8988T (cell line): Measurements from ENCODE around the gene RNF144A.

ENCODE experiments used
- DNase-seq: peaks from one replicate; pipeline ENCODE4 v3.0.0; 2011

The RNF144A gene

DNA sequence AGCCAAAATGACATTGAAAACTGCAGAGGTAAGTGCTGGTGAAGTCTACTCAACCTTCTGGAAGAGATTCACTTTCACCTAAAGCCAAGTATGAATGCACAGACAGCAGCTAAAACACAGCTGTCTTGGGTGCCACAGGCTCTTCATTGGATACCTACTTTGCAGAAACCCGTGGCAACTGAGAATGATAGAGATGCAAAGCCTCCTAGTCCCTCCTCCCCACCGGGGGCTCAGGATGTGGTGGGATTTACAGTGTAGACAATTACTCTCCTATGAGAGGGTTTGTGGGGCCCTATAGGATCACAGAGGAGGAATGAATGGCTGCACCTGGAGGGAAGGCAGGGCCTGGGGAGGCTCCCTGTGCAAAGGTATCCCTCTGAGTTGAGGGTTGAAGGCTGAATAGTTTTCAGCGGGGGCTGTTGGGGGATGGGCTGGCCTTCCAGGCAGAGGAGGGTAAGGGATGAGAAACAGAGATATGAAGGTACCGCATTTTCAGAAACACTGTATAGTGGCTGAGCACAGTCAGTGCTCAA lies 131.6 kb downstream of the RNF144A start:
- DNase-seq, result no peak

DNA sequence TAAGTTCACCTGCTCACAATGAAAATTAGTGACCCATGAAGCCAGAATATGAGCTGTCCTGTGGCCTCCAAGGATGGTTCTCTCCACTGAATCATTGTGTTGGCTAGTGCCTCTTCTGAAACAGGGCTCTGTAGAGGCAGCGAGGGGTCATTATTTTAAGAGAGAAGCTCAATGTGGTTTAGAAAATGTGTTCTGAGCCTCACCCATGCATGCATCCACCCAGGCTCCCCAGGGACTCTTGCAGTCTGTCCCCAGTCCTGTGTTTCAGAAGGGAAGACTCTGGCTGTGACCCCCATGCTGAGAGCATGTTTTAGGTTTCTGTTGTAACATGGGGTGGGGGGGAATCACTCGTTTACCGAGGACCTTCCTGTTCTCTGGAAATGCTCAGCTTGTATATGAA lies 135.2 kb downstream of the RNF144A start:
- DNase-seq, result no peak

- DNase-seq, result no peak
These were observed 136.5 kb downstream of the RNF144A start for GRCh38 chr2:7053650-7054265.

DNA sequence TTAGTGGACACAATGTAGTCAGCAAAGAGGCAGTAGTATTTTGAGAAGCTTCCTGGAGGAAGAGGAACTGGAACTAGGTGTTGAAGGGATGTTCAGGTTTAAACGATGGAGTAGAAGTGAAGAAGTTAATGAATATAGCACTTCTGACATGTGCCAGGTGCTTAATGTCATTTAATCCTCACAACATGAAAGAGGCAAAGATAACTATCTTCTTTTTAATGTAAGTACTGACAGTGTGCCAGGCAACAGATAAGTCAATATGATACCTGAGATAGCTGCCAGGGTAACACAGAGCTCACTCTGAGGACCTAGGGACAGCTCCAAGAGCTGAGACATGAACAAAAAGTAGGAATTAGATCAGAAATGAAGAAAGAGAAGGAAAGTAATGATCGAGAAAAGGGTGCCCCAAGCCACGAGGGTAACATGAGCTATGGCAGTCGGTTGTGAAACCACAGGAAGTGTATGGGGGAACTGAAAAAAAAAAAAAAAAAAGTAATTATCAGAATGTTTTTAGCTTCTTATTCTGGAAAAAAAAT lies 140.7 kb downstream of the RNF144A start:
- DNase-seq, result no peak

GRCh38 chr2:7060156-7060555 lies 142.9 kb downstream of the RNF144A start:
- DNase-seq, result no peak

DNA sequence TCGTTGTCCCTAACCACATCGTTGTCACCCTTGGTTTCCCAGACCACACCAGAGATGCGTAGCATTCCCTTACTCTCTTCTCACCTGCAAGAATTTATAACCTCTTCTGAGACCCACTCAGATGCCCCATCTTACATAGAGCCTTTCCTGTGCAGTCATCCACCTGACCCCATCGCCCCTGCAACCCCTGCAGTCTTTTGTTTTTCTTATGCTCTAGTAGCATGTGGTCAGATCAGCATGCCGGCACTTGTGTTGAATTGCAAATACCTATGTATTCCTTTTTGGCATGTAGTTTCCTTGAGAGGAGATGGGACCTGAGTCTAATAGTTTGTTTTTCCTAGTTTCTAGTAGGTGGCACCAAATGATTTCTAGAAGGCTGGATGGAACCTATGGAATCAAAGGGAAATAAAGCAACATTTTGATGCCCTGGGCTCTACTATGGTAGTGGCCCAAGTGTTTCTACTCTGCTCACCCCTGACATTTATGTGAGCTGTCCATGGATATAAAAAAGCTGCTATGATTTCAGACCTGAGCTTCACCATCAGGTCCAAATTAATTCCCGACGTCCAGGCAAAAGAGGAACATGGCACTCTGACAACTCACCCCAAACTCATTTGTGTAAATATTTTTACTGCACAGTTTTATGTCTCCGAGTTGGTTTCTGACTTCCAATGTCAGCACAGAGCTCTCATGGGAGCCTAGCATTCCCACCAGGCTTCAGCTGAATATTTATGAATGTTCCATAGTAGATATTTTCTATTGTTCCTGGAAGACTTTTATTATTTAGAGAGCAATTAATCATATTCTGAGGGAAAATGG lies 143.6 kb downstream of the RNF144A start:
- DNase-seq, result no peak

DNA sequence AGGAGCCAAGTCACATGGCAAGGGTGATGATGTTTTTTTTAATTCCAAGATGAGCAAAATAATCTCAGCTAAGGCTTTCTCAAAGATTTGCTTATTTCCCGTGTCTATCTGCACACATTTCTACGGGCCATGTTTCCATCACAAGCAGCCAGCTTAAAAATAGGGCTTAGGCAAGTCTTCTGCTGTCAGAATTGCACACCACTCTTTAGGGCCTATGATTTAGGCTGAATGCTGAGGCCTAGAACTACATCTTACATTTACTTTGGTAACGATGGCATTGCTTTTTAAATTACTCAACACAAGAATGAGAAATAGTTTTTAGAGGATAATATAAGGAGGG lies 144.2 kb downstream of the RNF144A start:
- no peak for DNase-seq

GRCh38 chr2:7061921-7062320 lies 144.7 kb downstream of the RNF144A start:
- DNase-seq, result no peak

DNA sequence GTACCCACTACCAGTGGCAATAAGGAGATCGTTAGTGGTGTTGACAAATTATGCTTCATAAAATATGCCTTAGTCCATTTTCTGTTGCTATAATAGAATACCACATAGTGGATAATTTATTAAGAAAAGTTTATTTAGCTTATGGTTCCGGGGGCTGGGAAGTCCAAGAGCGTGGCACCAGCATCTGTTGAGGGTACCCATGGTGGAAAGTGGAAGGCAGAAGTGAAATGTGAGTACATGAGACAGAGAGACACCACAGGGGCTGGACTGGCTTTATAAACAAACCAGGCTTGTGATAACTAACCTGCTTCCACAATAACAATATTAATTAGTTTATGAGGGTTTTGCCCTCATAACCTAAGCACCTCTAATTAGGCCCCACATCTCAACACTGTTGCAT lies 146.6 kb downstream of the RNF144A start:
- no peak for DNase-seq

DNA sequence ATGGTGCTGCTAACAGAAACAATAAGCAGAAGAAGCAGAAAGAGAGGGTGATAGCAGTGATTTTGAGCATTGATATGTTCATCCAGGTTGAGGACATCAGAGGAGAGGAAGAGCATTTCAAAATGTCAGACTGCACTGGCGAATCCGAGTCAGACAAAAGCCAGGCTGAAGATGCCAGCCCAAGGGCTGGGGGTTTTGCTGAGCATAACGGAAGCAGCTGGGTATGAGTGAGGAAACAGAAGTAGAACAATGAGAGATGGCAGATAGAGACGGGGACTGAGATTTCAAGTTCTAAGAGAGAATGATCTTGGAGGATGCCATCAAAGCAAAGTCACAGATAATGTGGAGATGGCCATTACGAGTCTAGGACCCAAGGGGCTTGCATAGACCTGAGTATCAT lies 151.2 kb downstream of the RNF144A start:
- DNase-seq, result no peak

GRCh38 chr2:7070483-7070882 lies 153.3 kb downstream of the RNF144A start:
- DNase-seq, result no peak

GRCh38 chr2:7071154-7071553 lies 153.9 kb downstream of the RNF144A start:
- no peak for DNase-seq

DNA sequence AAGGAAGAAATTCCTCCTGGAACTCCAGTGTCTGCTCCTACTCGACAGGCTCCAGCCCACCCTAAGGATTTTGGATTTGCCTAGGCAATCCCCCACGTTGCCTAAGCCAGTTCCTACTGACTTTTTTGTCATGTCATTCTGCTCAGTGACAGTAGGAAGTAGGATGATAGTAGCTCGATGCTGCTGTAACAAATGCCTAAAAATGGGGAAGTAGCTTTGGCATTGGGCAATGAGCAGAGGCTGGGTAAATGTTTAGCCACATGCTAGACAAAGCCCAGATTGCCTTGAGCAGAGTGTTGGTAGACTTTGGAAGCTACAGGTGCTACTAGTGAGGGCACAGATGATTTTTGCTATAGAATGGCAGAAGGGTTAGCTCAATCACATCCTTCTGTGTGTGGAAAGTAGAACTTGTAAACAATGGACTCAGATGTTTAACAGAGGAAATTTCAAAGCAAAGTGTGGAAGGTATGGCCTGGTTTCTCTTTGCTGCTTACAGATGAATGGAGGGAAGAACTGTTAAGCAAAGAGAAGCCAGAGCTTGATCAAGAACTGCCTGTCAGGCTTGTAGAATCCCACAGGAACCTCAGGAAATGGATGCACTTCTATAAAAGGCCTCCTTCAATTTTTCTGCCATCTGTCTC lies 154.8 kb downstream of the RNF144A start:
- DNase-seq, result no peak

DNA sequence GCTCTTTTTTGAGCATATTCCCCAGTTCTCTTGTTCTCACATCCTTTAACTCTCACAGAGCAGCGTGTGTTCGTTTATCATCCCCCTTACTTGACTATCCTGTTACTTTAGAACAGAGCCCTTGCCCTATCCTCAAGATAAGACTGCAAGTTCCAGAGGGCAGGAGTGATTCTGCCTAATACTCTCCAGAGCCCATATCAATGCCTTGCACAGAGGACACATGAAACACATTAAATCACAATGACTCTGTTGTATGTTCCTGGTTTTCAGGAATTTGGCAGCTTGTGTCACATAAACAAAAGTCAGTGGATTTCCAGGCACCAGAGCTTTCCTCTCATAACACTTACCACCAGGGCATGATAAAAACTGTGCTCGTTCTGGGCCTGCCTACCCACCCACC lies 156.7 kb downstream of the RNF144A start:
- DNase-seq, result no peak

- no peak for DNase-seq
These were observed 158.6 kb downstream of the RNF144A start for GRCh38 chr2:7075834-7076233.

DNA sequence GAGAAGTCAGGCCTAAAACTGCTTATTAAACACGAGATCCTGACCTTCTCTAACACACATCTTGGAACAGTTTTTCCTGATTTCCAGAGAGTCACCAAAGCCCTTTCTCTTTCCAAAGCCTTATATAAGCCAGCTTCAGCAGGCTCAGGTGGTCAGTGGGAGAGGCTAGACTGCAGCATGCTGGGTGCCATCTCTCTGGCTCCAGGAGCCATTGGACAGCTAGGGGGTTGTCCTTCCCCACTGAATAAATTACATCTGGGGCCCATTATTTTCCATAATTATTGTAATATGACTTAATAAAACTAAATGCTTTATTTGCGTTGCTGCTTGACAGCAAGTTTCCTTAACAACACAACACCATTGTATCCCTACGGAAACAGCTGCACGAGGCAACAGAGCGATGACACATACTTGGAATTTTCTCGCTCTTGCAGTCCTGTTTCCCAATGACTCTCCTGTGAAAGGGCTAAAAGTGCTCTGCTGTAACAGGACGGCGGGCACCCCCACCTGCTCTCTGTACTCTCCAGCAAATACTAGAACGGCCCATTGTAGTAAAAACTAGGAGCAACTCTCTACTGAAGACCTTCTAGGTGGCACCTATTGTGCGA lies 160.6 kb downstream of the RNF144A start:
- DNase-seq, result no peak

- DNase-seq, result no peak
These were observed 166.6 kb downstream of the RNF144A start for GRCh38 chr2:7083580-7084509.

DNA sequence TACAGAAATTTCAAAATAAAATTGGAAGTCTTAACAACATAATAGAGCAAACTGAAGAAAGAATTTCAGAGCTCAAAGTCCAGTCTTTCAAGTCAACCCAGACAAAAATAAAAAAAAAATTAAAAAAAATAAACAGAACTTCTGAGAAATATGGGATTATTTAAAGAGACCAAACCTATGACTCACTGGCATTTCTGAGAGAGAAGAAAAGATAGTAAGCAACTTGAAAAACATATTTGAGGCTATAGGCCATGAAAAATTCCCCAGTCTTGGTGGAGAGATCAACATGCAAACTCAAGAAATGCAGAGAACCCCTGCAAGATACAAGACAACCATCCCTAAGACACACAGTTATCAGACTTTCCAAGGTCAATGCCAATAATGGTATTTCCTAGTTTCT lies 167.4 kb downstream of the RNF144A start:
- DNase-seq, result no peak

DNA sequence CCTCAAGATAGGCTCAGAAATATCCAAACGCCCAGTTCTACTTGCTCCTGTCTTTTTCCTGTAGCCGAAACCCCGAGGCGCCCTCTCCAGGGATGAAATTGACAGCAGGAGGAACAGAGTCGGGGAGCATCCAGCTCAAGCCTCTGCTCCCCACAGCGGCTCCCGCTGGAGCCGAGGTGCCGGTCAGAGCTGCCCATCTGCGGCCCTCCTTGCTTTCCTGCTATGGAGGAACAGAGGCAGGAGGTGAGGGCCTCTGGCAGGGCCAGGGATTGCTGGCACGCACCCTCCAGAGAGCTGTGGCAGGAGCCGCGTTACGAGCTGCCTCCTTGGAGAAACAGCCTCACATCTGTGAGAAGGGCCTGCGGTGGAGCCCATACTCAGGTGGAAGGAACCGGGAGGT lies 172.1 kb downstream of the RNF144A start:
- no peak for DNase-seq

GRCh38 chr2:7089898-7090510 lies 172.8 kb downstream of the RNF144A start:
- no peak for DNase-seq

GRCh38 chr2:7093376-7093775 lies 176.2 kb downstream of the RNF144A start:
- no peak for DNase-seq
